ENCODE results near the gene STXBP5L.

Gene STXBP5L

GRCh38 chr3:121232309-121233225, 324.6 kb downstream of the STXBP5L start:
- in situ Hi-C loops (cut with MboI; ENCODE audit: low pct_unique_long_range_greater_than_20kb, low sequenced_read_pairs, unreplicated experiment) = no loop called here
- DNase-seq (ENCODE audit: low spot score) = no peak

DNA sequence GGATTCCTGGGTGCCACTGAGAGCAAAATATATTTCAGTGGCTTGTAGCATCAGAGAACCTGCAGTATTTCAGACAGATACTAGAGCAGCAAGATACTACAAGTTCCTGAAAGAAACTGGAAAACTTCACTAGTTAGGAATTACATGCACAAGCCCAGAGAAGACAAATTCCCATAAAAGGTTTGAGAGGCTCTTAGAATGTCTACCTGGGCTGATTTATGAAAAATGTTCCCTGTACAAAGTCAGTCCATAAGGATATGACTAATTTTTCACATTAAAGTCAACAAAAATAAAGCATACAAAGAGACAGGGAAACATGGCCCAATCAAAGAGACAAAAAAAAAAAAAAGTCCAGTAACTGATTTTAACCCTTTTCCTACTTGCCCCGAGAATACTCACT, 335.2 kb downstream of the STXBP5L start:
- TF ChIP-seq CTCF (IDR thresholded peaks at IDR 0.05; ENCODE audit: extremely low read depth, insufficient read depth, missing control alignments) = no peak
- in situ Hi-C loops (cut with MboI; ENCODE audit: low pct_unique_long_range_greater_than_20kb, low sequenced_read_pairs, unreplicated experiment) = no loop called here
- DNase-seq (ENCODE audit: low spot score) = no peak

More at GRCh38 chr3:121232309-121233225, 324.6 kb downstream of the STXBP5L start:
- no peak for TF ChIP-seq CTCF (IDR thresholded peaks at IDR 0.05; ENCODE audit: extremely low read depth, insufficient read depth, missing control alignments)

DNA sequence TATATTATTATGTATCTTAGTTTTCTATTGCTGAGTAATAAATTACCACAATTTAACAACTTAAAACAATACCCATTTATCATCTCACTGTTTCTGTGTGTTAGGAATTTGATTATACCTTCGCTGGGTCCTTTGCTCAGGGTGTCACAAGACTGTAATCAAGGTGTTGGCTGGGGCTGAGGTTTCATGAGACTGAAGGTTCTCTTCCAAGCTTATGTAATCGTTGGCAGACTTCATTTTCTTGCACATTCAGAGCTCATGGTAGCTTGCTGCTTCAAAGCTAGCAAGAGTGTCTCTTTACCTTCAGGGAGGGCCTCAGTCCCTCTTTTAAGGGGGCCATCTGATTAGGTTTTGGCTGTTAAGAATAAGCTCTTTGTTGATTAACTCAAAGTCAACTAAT, 344.7 kb downstream of the STXBP5L start:
- TF ChIP-seq CTCF (IDR thresholded peaks at IDR 0.05; ENCODE audit: extremely low read depth, insufficient read depth, missing control alignments) = no peak
- in situ Hi-C loops (cut with MboI; ENCODE audit: low pct_unique_long_range_greater_than_20kb, low sequenced_read_pairs, unreplicated experiment) = no loop called here
- no peak for DNase-seq (ENCODE audit: low spot score)

- DNase-seq (ENCODE audit: low spot score) = no peak
- no peak for TF ChIP-seq CTCF (IDR thresholded peaks at IDR 0.05; ENCODE audit: extremely low read depth, insufficient read depth, missing control alignments)
These were observed 361.4 kb downstream of the STXBP5L start for GRCh38 chr3:121269389-121269788.

DNA sequence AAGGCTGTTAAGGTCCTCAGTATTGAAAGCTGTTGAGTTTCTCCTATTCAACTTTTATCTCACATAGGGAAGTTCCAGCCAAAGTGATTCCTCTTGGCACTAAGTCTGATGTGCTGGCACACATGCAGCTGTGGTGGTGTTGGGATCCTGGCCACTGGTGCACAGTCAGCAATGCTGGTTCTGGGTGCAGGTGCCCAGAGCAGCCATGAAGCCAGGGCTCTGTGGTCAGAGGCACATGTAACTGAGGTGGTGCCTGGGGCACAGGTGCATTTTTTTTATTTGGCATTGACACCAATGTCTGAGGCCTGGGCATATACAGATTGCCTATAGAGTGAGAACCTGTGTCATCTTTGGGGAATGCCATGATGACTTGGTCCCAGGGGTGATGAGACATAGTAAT, 366.4 kb downstream of the STXBP5L start:
- DNase-seq (ENCODE audit: low spot score) = no peak
- no peak for TF ChIP-seq CTCF (IDR thresholded peaks at IDR 0.05; ENCODE audit: extremely low read depth, insufficient read depth, missing control alignments)
- in situ Hi-C loops (cut with MboI; ENCODE audit: low pct_unique_long_range_greater_than_20kb, low sequenced_read_pairs, unreplicated experiment) = no loop called here

More at GRCh38 chr3:121269389-121269788, 361.4 kb downstream of the STXBP5L start:
- in situ Hi-C loops (cut with MboI; ENCODE audit: low pct_unique_long_range_greater_than_20kb, low sequenced_read_pairs, unreplicated experiment) = no loop called here

- in situ Hi-C loops (cut with MboI; ENCODE audit: low pct_unique_long_range_greater_than_20kb, low sequenced_read_pairs, unreplicated experiment) = no loop called here
- TF ChIP-seq CTCF (IDR thresholded peaks at IDR 0.05; ENCODE audit: extremely low read depth, insufficient read depth, missing control alignments) = no peak
- no peak for DNase-seq (ENCODE audit: low spot score)
These were observed 387.4 kb downstream of the STXBP5L start for GRCh38 chr3:121295452-121295851.
